Epithelial cell of umbilical artery (primary cell): ENCODE data around the gene SPRN. TPM values are rescaled to one million over a fixed set of nuclear protein-coding genes. Genes with fewer than 3 reads are reported as not detected.

Source experiments
- total RNA-seq: library from RNA; depleted of rRNA; stranded (reverse); fragments of >200 nt; gene quantifications from 2 replicates; pipeline ENCODE4 v1.2.3, GENCODE V29; 2014

Gene SPRN, protein sequence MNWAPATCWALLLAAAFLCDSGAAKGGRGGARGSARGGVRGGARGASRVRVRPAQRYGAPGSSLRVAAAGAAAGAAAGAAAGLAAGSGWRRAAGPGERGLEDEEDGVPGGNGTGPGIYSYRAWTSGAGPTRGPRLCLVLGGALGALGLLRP
- under 0.01 TPM in 1 of 2 replicates, not detected in the other for total RNA-seq

DNA sequence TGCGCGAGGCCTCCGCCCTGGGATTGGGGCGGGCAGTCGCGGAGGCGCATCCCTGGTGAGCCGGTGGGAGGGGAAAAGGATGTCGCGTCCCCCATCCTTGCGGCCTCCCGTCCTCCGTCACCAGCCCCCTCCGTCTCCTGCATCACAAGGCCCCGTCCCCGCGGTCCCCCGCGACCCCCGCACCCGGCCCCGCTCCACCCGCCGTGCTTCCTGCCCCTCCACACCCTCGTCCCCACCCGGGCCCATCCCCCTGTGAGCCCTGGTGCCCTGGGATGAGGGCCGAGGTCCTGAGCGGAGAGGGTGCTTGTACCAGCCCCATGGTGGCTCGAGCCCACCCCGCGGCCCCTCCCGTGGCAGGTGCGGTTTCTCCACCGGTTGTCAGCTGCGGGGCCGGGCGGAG lies at the start of gene SPRN:
Gene SPRN, minus strand, starts transcription at position 25 of the 400 bp plus-strand sequence. CDS start 944 bp downstream, outside the sequence.

GRCh38 chr10:133453516-133454203 lies 29.2 kb upstream of the SPRN start, which contains the start of gene SCART1:
Gene SCART1, plus strand, starts transcription at chr10:133453945. Its CDS starts 53 bp downstream, at chr10:133453998.

DNA sequence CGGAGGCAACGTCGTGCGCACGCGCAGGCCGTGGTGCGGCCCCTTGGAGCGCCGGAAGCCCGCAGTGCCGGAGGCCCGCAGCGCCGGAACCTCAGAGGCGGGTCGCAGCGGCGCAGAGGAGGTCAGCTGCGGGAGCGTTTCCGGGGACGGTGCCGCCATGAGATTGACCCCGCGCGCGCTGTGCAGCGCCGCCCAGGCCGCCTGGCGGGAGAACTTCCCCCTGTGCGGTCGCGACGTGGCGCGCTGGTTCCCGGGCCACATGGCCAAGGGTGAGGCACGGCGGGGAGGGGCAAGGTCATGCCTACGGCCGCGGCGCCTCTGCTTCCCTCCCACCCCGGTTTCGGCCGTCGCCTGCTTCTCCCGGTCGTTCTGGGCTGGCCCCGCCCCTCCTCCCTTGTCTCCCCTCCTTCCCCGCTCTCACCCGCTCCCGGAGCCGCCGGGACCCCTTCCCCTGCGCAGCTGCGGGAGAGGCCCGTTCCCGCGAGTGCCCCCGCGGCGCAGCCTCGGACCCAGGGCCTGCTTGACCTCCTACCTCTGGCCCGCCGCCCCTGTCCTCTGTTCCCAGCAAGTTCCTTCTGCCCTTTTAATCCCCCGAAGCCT lies 30.3 kb downstream of the SPRN start, which contains the start of gene MTG1:
Gene MTG1, plus strand, starts transcription at position 94 of the 600 bp plus-strand sequence. Its CDS starts 64 bp downstream, at position 158.

GRCh38 chr10:133379152-133379800 lies 45.1 kb downstream of the SPRN start, which contains the start of gene PAOX:
Gene PAOX, plus strand, starts transcription at chr10:133379262. Its CDS starts 55 bp downstream, at chr10:133379317.

GRCh38 chr10:133373174-133374090 lies 51.0 kb downstream of the SPRN start, which contains the start of gene ECHS1:
Gene ECHS1, minus strand, starts transcription at chr10:133373354. Its CDS starts 21 bp downstream, at chr10:133373333.

Other genes with a start within 250 kb of the SPRN start
- gene UTF1, start 194.4 kb downstream of the SPRN start, total RNA-seq, result not detected in 2 replicates
- not detected in 2 replicates for gene VENTX, start 186.8 kb downstream of the SPRN start, total RNA-seq
- 0.32 and 1.1 TPM in 2 replicates for gene ADAM8, start 147.8 kb downstream of the SPRN start, total RNA-seq
- gene TUBGCP2, start 115.8 kb downstream of the SPRN start, total RNA-seq, result 29.0 and 42.6 TPM in 2 replicates
- gene ZNF511, start 115.7 kb downstream of the SPRN start, total RNA-seq, result 27.9 and 29.5 TPM in 2 replicates
- gene CALY, start 87.7 kb downstream of the SPRN start, total RNA-seq, result not detected in 2 replicates
- not detected in 2 replicates for gene PRAP1, start 77.3 kb downstream of the SPRN start, total RNA-seq
- 21.3 and 36.7 TPM in 2 replicates for gene FUOM, start 66.6 kb downstream of the SPRN start, total RNA-seq
- 74.7 and 90.7 TPM in 2 replicates for gene ECHS1, start 51.3 kb downstream of the SPRN start, total RNA-seq
- 6.4 and 9.1 TPM in 2 replicates for gene PAOX, start 45.4 kb downstream of the SPRN start, total RNA-seq
- 42.6 and 45.7 TPM in 2 replicates for gene MTG1, start 30.5 kb downstream of the SPRN start, total RNA-seq
- 0.65 and 0.76 TPM in 2 replicates for gene SCART1, start 29.3 kb upstream of the SPRN start, total RNA-seq
- 0.32 TPM in 1 of 2 replicates, not detected in the other for gene CYP2E1, start 102.7 kb upstream of the SPRN start, total RNA-seq
- not detected in 2 replicates for gene SYCE1, start 141.0 kb upstream of the SPRN start, total RNA-seq
- not detected in 2 replicates for gene FRG2B, start 202.2 kb upstream of the SPRN start, total RNA-seq